ENCODE data around the gene ANKRD45. TPM values are rescaled to one million over a fixed set of nuclear protein-coding genes. Genes with fewer than 3 reads are reported as not detected.

The ANKRD45 gene
- total RNA-seq, 1 donor from 2014 or later = 2.3 TPM

DNA sequence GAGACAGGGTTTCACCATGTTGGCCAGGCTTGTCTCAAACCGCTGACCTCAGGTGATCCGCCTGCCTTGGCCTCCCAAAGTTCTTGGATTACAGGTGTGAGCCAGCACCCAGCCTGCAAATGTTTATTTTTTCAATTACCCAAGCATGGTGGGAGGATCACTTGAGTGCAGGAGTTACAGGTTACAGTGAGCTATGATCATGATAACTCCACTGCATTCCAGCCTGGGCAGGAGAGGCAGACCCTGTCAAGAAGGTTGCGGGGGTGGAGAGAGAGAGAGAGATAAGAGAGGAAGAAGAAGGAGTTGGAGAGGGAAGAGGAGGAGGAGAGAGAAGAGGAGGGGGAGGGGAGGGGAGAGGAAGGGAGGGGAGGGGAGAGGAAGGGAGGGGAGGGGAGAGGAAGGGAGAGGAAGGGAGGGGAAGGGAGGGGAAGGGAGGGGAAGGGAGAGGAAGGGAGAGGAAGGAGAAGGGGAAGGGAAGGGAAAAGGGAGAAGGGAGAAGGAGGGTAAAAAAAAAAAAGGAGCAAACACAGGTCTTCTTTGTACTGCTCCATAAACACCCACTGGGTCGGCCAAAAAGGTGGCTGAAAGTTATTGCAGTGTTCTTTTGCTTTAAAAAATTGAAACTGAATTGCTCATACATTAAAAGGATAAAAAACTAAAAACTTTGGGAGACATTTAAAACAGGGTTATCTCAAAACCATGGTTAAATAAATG lies 61.0 kb downstream of the ANKRD45 start:
- H3K27ac ChIP-seq = no peak overlapping the region
- H3K4me1 Mint-ChIP-seq = no peaks in the 10 kb centered on the region
- H3K4me2 ChIP-seq = no peak overlapping the region
- peaks cover 8% of the 10 kb centered on the region for H3K36me3 Mint-ChIP-seq
- no peaks in the 10 kb centered on the region for H4K20me1 ChIP-seq (ENCODE audit: low read depth)
- H3K9me3 ChIP-seq (ENCODE audit: low read depth) = no peaks in the 10 kb centered on the region
- H3K27me3 Mint-ChIP-seq (ENCODE audit: insufficient read depth, low read depth) = no peaks in the 10 kb centered on the region
- no peak for DNase-seq (ENCODE audit: low spot score)
- H3K9me3 Mint-ChIP-seq = peaks cover 13% of the 10 kb centered on the region
- H3K79me2 ChIP-seq (ENCODE audit: low read depth) = no peaks in the 10 kb centered on the region
- H3K4me3 Mint-ChIP-seq = no peak overlapping the region
- H3K9ac ChIP-seq = no peak overlapping the region
- no peaks in the 10 kb centered on the region for H3K4me1 ChIP-seq
- no peaks in the 10 kb centered on the region for H3K27me3 ChIP-seq
- no peak overlapping the region for H3K27ac Mint-ChIP-seq
- no peak overlapping the region for H2AFZ ChIP-seq (replicated peaks)
- no peak overlapping the region for H3K4me3 ChIP-seq
- TF ChIP-seq, protein P1, sequence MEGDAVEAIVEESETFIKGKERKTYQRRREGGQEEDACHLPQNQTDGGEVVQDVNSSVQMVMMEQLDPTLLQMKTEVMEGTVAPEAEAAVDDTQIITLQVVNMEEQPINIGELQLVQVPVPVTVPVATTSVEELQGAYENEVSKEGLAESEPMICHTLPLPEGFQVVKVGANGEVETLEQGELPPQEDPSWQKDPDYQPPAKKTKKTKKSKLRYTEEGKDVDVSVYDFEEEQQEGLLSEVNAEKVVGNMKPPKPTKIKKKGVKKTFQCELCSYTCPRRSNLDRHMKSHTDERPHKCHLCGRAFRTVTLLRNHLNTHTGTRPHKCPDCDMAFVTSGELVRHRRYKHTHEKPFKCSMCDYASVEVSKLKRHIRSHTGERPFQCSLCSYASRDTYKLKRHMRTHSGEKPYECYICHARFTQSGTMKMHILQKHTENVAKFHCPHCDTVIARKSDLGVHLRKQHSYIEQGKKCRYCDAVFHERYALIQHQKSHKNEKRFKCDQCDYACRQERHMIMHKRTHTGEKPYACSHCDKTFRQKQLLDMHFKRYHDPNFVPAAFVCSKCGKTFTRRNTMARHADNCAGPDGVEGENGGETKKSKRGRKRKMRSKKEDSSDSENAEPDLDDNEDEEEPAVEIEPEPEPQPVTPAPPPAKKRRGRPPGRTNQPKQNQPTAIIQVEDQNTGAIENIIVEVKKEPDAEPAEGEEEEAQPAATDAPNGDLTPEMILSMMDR (IDR thresholded peaks at IDR 0.05) = no peak
- TF ChIP-seq EZH2 (IDR thresholded peaks at IDR 0.05) = no peak
- TF ChIP-seq EZH2phosphoT487 (IDR thresholded peaks at IDR 0.05) = no peak
- no peaks in the 10 kb centered on the region for H3K36me3 ChIP-seq
- H3F3A ChIP-seq (ENCODE audit: low read depth) = no peaks in the 10 kb centered on the region

DNA sequence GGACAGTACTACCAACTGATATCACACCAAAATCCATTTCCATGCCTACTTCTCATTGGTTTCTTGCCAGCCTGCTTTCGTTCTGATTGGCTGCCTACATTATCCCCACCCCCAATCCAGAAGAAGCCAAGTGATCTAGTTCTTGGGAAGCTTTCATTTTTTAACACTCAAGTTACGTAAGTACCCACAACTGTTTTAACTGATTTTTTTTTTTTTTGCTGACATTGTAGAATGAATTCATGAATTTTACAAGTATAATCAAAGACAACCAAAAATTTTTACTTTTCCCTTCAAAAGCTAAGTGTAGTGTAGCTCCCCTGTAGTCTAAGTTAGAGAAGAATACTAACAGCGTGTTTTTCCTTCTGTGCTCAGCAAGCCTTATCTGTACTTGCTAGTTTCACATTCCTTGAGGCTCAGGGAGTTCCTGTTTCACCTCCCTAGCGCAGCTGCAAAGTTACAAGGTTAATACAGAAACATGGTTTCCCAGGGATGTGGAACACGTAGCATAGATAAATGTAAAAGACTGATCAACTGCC lies 66.5 kb downstream of the ANKRD45 start, which contains the start of gene SLC9C2:
Gene SLC9C2 (minus strand): TSS at position 17 of the 536 bp plus-strand sequence. CDS start 1,296 bp downstream, outside the sequence.
- H3K4me3 ChIP-seq = no peak within 1 kb of the TSS
- no peak within 1 kb of the TSS for H3K4me3 Mint-ChIP-seq
- no peak for DNase-seq (ENCODE audit: low spot score)
- no peak within 1 kb of the TSS for H3K27ac Mint-ChIP-seq
- H3K4me1 ChIP-seq = no peaks in the 10 kb centered on the region
- no peaks in the 10 kb centered on the region for H3K79me2 ChIP-seq (ENCODE audit: low read depth)
- no peaks in the 10 kb centered on the region for H4K20me1 ChIP-seq (ENCODE audit: low read depth)
- H3K36me3 Mint-ChIP-seq = no peaks in the 10 kb centered on the region
- H3K36me3 ChIP-seq = no peaks in the 10 kb centered on the region
- no peaks in the 10 kb centered on the region for H3K4me1 Mint-ChIP-seq
- H3K27me3 Mint-ChIP-seq (ENCODE audit: insufficient read depth, low read depth) = no peaks in the 10 kb centered on the region
- H3K9ac ChIP-seq = no peak within 1 kb of the TSS
- H3K9me3 ChIP-seq (ENCODE audit: low read depth) = no peaks in the 10 kb centered on the region
- H3K27me3 ChIP-seq = no peaks in the 10 kb centered on the region
- TF ChIP-seq EZH2phosphoT487 (IDR thresholded peaks at IDR 0.05) (no peak), EZH2 (IDR thresholded peaks at IDR 0.05) (no peak)
- TF ChIP-seq, protein P1 (IDR thresholded peaks at IDR 0.05) = no peak
- no peaks in the 10 kb centered on the region for H3F3A ChIP-seq (ENCODE audit: low read depth)
- H3K27ac ChIP-seq = no peak within 1 kb of the TSS
- no peak within 1 kb of the TSS for H2AFZ ChIP-seq (replicated peaks)
- H3K9me3 Mint-ChIP-seq = no peaks in the 10 kb centered on the region
- H3K4me2 ChIP-seq = no peak within 1 kb of the TSS

DNA sequence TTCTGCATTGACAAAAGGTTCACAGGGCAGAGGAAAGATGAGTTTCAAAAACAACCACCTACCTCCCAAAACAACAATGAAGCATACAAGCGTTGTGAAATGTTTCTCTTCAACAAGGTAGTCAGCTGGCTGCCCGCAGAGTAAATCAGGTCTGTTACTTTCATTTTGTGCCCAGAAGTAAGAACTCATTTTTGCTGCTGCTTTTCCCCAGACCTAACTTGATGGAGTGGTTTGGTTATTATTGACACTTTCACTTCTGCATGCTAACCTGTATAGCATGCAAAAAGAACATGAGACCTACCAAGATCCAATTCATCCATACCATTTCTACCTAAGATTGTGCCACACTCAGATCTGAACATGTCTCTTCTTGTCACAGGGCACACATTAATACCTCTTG lies 68.1 kb downstream of the ANKRD45 start:
- Histone ChIP-seq H3K36me3 (peaks cover 4% of the 10 kb centered on the region), H2AFZ (replicated peaks) (no peak overlapping the region), H3K4me3 (no peak overlapping the region)

More for the DNA sequence above, 68.1 kb downstream of the ANKRD45 start:
- Mint-ChIP-seq H3K4me3 (no peak overlapping the region), H3K4me1 (no peaks in the 10 kb centered on the region), H3K27ac (no peak overlapping the region), H3K9me3 (no peaks in the 10 kb centered on the region), H3K36me3 (no peaks in the 10 kb centered on the region), H3K27me3 (ENCODE audit: insufficient read depth, low read depth) (no peaks in the 10 kb centered on the region)
- Histone ChIP-seq H3K27ac (no peak overlapping the region), H3F3A (ENCODE audit: low read depth) (no peaks in the 10 kb centered on the region), H3K79me2 (ENCODE audit: low read depth) (no peaks in the 10 kb centered on the region), H3K9me3 (ENCODE audit: low read depth) (no peaks in the 10 kb centered on the region), H4K20me1 (ENCODE audit: low read depth) (no peaks in the 10 kb centered on the region), H3K9ac (no peak overlapping the region), H3K4me2 (no peak overlapping the region), H3K4me1 (no peaks in the 10 kb centered on the region), H3K27me3 (no peaks in the 10 kb centered on the region)
- no peak for DNase-seq (ENCODE audit: low spot score)
- TF ChIP-seq EZH2phosphoT487 (IDR thresholded peaks at IDR 0.05) (no peak), EZH2 (IDR thresholded peaks at IDR 0.05) (no peak)
- TF ChIP-seq, protein P1 (IDR thresholded peaks at IDR 0.05) = no peak
